RWPE2 (cell line): ENCODE data around the gene DUSP5.
"Not testable (repeated sequence)": the region's sequence is repeated elsewhere in the genome, so short reads cannot be mapped to it uniquely, and the experiment has no call there.

Source experiments
- ATAC-seq: fragments of 200-7000 bp; cut with Tn5 transposase; 3 replicates; pipeline ENCODE4 v1.9.1; 2021; ENCODE audit warnings: low read depth
- DNase-seq: peaks from one replicate; pipeline ENCODE4 v3.0.0-alpha.2; 2020; ENCODE audit warnings: low spot score
- H3K27ac ChIP-seq: fragments of 450-650 bp; 2 replicates; pipeline ENCODE4 v1.5.1; 2017; ENCODE audit warnings: mild to moderate bottlenecking; ENCODE audit not compliant: poor library complexity, severe bottlenecking
- H3K27me3 ChIP-seq: fragments of 250-450 bp; sonication (Bioruptor Pico); 2 replicates; pipeline ENCODE4 v1.5.1; 2021; ENCODE audit warnings: mild to moderate bottlenecking, moderate library complexity; ENCODE audit not compliant: insufficient read depth, poor library complexity, severe bottlenecking
- H3K36me3 ChIP-seq: fragments of 250-450 bp; sonication (Bioruptor Pico); 2 replicates; pipeline ENCODE4 v1.5.1; 2020; ENCODE audit warnings: low read depth, mild to moderate bottlenecking, moderate library complexity
- H3K4me1 ChIP-seq: fragments of 250-450 bp; sonication (Bioruptor Pico); 2 replicates; pipeline ENCODE4 v1.5.1; 2021; ENCODE audit warnings: mild to moderate bottlenecking, moderate library complexity; ENCODE audit not compliant: insufficient read depth, poor library complexity, severe bottlenecking
- H3K4me3 ChIP-seq: fragments of 250-450 bp; sonication (Bioruptor Pico); 2 replicates; pipeline ENCODE4 v1.5.1; 2021; ENCODE audit warnings: mild to moderate bottlenecking, moderate library complexity; ENCODE audit not compliant: severe bottlenecking
- H3K9me3 ChIP-seq: fragments of 250-450 bp; sonication (Bioruptor Pico); 2 replicates; pipeline ENCODE4 v1.5.1; 2021; ENCODE audit warnings: mild to moderate bottlenecking, moderate library complexity; ENCODE audit not compliant: severe bottlenecking
- CTCF ChIP-seq: fragments of 450-650 bp; IDR thresholded peaks from one replicate; pipeline ENCODE4 v1.5.1; 2017; ENCODE audit warnings: mild to moderate bottlenecking, moderate library complexity; ENCODE audit not compliant: poor library complexity, severe bottlenecking

Gene DUSP5

GRCh38 chr10:110461088-110461487 is 36.6 kb upstream of the DUSP5 start:
- DNase-seq, result no peak
- Histone ChIP-seq H3K4me3 (no peak overlapping the region), H3K9me3 (no peaks in the 10 kb centered on the region), H3K27me3 (no peaks in the 10 kb centered on the region), H3K27ac (no peak overlapping the region), H3K36me3 (no peaks in the 10 kb centered on the region), H3K4me1 (peaks cover 11% of the 10 kb centered on the region)
- ATAC-seq, result no peak
- no peak for TF ChIP-seq CTCF

DNA sequence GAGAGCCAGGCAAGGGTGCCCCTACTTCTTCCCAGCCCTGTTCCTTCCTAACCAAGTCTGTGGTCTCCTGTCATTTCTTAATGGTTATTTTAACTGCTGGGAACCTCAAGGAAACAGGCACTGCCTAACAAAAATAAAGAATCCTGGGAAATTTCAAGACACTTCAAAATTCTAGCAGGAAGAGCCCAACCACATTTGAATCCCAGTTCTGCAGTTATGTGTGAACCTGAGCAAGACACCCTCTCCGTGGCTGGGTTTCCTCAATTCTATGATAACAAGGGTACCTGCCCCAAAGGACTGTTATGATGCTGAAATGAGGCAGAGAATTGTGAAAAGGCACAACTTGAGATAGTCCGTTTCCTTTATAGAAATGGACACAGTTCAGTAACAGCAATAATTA is 36.2 kb upstream of the DUSP5 start:
- H3K4me1 ChIP-seq, result peaks cover 7% of the 10 kb centered on the region
- no peak for DNase-seq
- no peaks in the 10 kb centered on the region for H3K36me3 ChIP-seq
- no peak for TF ChIP-seq CTCF
- H3K27me3 ChIP-seq, result no peaks in the 10 kb centered on the region
- no peaks in the 10 kb centered on the region for H3K9me3 ChIP-seq
- ATAC-seq, result no peak
- H3K27ac ChIP-seq, result no peak overlapping the region
- no peak overlapping the region for H3K4me3 ChIP-seq

DNA sequence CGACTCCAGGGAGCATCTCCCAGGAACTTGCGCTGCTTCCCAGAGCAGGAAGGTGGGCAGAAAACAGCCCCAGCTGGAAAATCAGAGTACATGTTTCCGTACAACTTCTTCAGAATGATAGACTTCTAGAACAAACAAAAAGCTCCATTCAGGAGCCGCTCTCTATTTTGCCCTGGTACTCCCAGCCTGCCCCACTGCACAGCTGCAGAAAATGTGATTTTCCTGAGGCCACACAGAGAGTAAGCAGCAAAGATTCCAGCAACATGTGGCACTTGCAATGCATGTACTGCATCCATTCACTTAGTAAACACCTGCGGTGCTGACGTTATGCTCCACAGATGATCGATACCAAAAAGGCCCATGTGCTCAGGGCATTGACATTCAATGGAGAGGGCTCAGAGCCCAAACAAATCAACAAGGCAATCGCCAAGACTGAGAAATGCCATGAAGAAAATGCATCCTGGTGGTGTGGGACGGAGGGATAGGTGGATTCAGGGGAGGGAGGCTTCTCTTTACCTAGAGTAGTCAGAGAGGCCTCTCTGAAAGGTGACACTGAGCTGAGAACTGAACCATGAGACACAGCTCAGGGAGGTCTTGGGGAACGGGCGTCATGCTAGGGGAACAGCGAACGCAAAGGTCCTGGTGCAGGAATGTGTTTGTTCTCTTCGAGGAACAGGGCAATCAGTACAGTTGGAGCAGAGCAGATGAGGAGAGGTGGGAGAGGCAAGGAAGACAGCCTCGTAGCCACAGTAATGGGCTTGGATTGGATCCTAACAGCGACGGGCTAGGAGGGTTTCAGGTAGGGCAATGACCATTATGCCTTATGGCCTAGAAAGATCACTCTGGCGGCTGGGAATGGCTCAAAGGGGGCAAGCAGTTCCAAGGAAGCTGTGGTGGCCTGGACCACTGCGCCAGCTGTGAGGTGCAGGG is 35.3 kb upstream of the DUSP5 start:
- H3K27me3 ChIP-seq, result no peaks in the 10 kb centered on the region
- H3K27ac ChIP-seq, result no peak overlapping the region
- ATAC-seq, result no peak
- TF ChIP-seq CTCF, result no peak
- H3K4me3 ChIP-seq, result no peak overlapping the region
- no peak for DNase-seq
- no peaks in the 10 kb centered on the region for H3K4me1 ChIP-seq
- no peaks in the 10 kb centered on the region for H3K9me3 ChIP-seq
- no peaks in the 10 kb centered on the region for H3K36me3 ChIP-seq

DNA sequence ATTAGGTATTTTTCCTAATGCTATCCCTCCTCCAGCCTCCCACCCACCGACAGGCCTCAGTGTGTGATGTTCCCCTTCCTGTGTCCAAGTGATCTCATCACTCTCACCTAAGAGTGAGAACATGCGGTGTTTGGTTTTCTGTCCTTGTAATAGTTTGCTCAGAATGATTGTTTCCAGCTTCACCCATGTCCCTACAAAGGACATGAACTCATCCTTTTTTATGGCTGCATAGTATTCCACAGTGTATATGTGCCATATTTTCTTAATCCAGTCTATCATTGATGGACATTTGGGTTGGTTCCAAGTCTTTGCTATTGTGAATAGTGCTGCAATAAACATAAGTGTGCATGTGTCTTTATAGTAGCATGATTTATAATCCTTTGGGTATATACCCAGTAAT is 29.4 kb upstream of the DUSP5 start:
- not testable (repeated sequence) for H3K27me3 ChIP-seq, DNase-seq, H3K36me3 ChIP-seq, H3K4me3 ChIP-seq, ATAC-seq, H3K9me3 ChIP-seq, H3K27ac ChIP-seq, H3K4me1 ChIP-seq

DNA sequence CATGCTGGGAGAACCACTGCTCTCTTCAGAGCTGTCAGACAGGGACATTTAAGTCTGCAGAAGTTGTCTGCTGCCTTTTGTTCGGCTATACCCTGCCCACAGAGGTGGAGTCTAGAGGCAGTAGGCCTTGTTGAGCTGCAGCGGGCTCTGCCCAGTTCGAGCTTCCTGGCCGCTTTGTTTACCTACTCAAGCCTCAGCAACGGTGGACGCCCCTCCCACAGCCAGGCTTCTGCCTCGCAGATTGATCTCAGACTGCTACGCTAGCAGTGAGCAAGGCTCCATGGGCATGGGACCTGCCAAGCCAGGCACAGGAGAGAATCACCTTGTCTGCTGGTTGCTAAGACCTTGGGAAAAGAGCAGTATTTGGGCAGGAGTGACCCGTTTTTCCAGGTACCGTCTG is 27.2 kb upstream of the DUSP5 start:
- not testable (repeated sequence) for H3K9me3 ChIP-seq, H3K4me3 ChIP-seq, DNase-seq, H3K36me3 ChIP-seq, H3K27me3 ChIP-seq, ATAC-seq, H3K4me1 ChIP-seq, H3K27ac ChIP-seq
